ENCODE data around the gene GALNT17.

GALNT17 gene

GRCh38 chr7:71238581-71239295 is 106.8 kb downstream of the GALNT17 start:
- H3K4me3 ChIP-seq (ENCODE audit: low read depth, low read length), result no peak overlapping the region
- DNase-seq (ENCODE audit: low read depth), result no peak
- no peak for TF ChIP-seq CTCF (IDR thresholded peaks at IDR 0.05; ENCODE audit: control insufficient read depth, extremely low read depth, insufficient read depth)

- no peak overlapping the region for H3K4me3 ChIP-seq (ENCODE audit: low read depth, low read length)
- no peak for DNase-seq (ENCODE audit: low read depth)
Measured at GRCh38 chr7:71239586-71240268, 107.8 kb downstream of the GALNT17 start.

GRCh38 chr7:71243736-71244410 is 111.9 kb downstream of the GALNT17 start:
- no peak overlapping the region for H3K4me3 ChIP-seq (ENCODE audit: low read depth, low read length)
- TF ChIP-seq CTCF (IDR thresholded peaks at IDR 0.05; ENCODE audit: control insufficient read depth, extremely low read depth, insufficient read depth), result no peak
- DNase-seq (ENCODE audit: low read depth), result no peak

More at GRCh38 chr7:71239586-71240268, 107.8 kb downstream of the GALNT17 start:
- no peak for TF ChIP-seq CTCF (IDR thresholded peaks at IDR 0.05; ENCODE audit: control insufficient read depth, extremely low read depth, insufficient read depth)

- no peak overlapping the region for H3K4me3 ChIP-seq (ENCODE audit: low read depth, low read length)
- no peak for DNase-seq (ENCODE audit: low read depth)
- no peak for TF ChIP-seq CTCF (IDR thresholded peaks at IDR 0.05; ENCODE audit: control insufficient read depth, extremely low read depth, insufficient read depth)
Measured at GRCh38 chr7:71245038-71245437, 113.1 kb downstream of the GALNT17 start.

- no peak overlapping the region for H3K4me3 ChIP-seq (ENCODE audit: low read depth, low read length)
- no peak for DNase-seq (ENCODE audit: low read depth)
- TF ChIP-seq CTCF (IDR thresholded peaks at IDR 0.05; ENCODE audit: control insufficient read depth, extremely low read depth, insufficient read depth), result no peak
Measured at GRCh38 chr7:71251706-71252105, 119.8 kb downstream of the GALNT17 start.

- no peak for DNase-seq (ENCODE audit: low read depth)
- no peak for TF ChIP-seq CTCF (IDR thresholded peaks at IDR 0.05; ENCODE audit: control insufficient read depth, extremely low read depth, insufficient read depth)
- H3K4me3 ChIP-seq (ENCODE audit: low read depth, low read length), result no peak overlapping the region
Measured at GRCh38 chr7:71254751-71255150, 122.8 kb downstream of the GALNT17 start.

Data from LNCaP clone FGC (cell line).